Loucy (cell line): ENCODE data around the gene APLP1.
"Not testable (repeated sequence)": the region's sequence is repeated elsewhere in the genome, so short reads cannot be mapped to it uniquely, and the experiment has no call there.

ENCODE experiments used
- H2AFZ ChIP-seq: fragments of 200-600 bp; sonication (generic); 2 replicates; pipeline ENCODE4 v1.6.0; 2016; ENCODE audit warnings: antibody characterized with exemption, mild to moderate bottlenecking, low read length, moderate library complexity
- H3F3A ChIP-seq: fragments of 200-600 bp; 2 replicates; pipeline ENCODE4 v1.6.0; 2016; ENCODE audit warnings: antibody characterized with exemption, low read depth, mild to moderate bottlenecking
- H3K27me3 ChIP-seq: fragments of 200-600 bp; sonication (generic); 2 replicates; pipeline ENCODE4 v1.6.1; 2014; ENCODE audit warnings: low read length, mild to moderate bottlenecking; ENCODE audit not compliant: insufficient read depth, poor library complexity, severe bottlenecking
- H3K36me3 ChIP-seq: fragments of 200-600 bp; sonication (generic); 2 replicates; pipeline ENCODE4 v1.6.1; 2016; ENCODE audit warnings: low read length; ENCODE audit not compliant: insufficient read depth
- H3K4me1 ChIP-seq: fragments of 200-600 bp; sonication (generic); 2 replicates; pipeline ENCODE4 v1.5.1; 2014; ENCODE audit warnings: low read length, mild to moderate bottlenecking; ENCODE audit not compliant: insufficient read depth, poor library complexity, severe bottlenecking
- H3K4me2 ChIP-seq: fragments of 200-600 bp; sonication (generic); 2 replicates; pipeline ENCODE4 v1.6.0; 2014; ENCODE audit warnings: antibody characterized with exemption, low read length, low read depth, mild to moderate bottlenecking; ENCODE audit not compliant: poor library complexity, severe bottlenecking
- H3K4me3 ChIP-seq: fragments of 200-600 bp; sonication (generic); 2 replicates; pipeline ENCODE4 v1.5.1; 2014; ENCODE audit warnings: low read length, mild to moderate bottlenecking, mixed read lengths; ENCODE audit not compliant: poor library complexity, severe bottlenecking
- H3K79me2 ChIP-seq: fragments of 200-600 bp; sonication (generic); 2 replicates; pipeline ENCODE4 v1.6.1; 2014; ENCODE audit warnings: low read length; ENCODE audit not compliant: insufficient read depth
- H3K9ac ChIP-seq: fragments of 200-600 bp; sonication (generic); 2 replicates; pipeline ENCODE4 v1.6.0; 2014; ENCODE audit warnings: mild to moderate bottlenecking, low read depth, low read length, moderate library complexity; ENCODE audit not compliant: poor library complexity, severe bottlenecking
- H3K9me2 ChIP-seq: fragments of 200-600 bp; sonication (generic); replicated peaks from 2 replicates; pipeline ENCODE4 v1.6.1; 2016; ENCODE audit warnings: low read depth, low read length, mixed read lengths
- H3K9me3 ChIP-seq: fragments of 200-600 bp; sonication (generic); 2 replicates; pipeline ENCODE4 v1.6.1; 2014; ENCODE audit warnings: mild to moderate bottlenecking, antibody characterized with exemption, low read length, low read depth; ENCODE audit not compliant: insufficient read depth
- H4K20me1 ChIP-seq: fragments of 200-600 bp; sonication (generic); 2 replicates; pipeline ENCODE4 v1.6.0; 2014; ENCODE audit warnings: antibody characterized with exemption, low read length, mild to moderate bottlenecking; ENCODE audit not compliant: insufficient read depth, poor library complexity, severe bottlenecking
- EZH2phosphoT487 ChIP-seq: fragments of 200-600 bp; IDR thresholded peaks from 2 replicates; pipeline ENCODE4 v1.6.1; 2018; ENCODE audit warnings: antibody characterized with exemption, mild to moderate bottlenecking, moderate library complexity, borderline replicate concordance
- TF ChIP-seq, protein P1 (sequence below): fragments of 200-600 bp; sonication (generic); conservative IDR thresholded peaks from 2 replicates; pipeline ENCODE4 v1.5.1; 2014; ENCODE audit warnings: mild to moderate bottlenecking, antibody characterized with exemption, low read length

APLP1 gene

DNA sequence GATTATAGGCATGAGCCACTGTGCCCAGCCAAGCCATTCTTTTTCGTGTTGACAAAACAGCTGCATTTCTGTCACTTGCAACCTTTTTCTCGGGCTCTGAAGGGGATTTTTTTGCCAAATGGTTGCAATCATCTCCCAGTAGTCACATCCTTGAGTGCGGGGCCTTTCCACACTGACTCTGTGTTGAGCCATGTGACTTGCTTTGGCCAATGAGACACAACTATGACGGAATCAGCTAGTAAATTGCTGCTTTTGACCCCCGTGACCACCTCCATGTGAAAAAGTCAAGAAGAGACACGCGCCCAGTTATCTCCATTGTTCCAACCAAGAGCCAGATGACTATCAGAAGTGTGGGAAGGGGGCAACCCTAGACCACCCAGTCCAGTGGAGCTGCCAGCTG lies 34.4 kb upstream of the APLP1 start:
- no peak overlapping the region for H2AFZ ChIP-seq
- TF ChIP-seq EZH2phosphoT487, result no peak
- TF ChIP-seq, protein P1, sequence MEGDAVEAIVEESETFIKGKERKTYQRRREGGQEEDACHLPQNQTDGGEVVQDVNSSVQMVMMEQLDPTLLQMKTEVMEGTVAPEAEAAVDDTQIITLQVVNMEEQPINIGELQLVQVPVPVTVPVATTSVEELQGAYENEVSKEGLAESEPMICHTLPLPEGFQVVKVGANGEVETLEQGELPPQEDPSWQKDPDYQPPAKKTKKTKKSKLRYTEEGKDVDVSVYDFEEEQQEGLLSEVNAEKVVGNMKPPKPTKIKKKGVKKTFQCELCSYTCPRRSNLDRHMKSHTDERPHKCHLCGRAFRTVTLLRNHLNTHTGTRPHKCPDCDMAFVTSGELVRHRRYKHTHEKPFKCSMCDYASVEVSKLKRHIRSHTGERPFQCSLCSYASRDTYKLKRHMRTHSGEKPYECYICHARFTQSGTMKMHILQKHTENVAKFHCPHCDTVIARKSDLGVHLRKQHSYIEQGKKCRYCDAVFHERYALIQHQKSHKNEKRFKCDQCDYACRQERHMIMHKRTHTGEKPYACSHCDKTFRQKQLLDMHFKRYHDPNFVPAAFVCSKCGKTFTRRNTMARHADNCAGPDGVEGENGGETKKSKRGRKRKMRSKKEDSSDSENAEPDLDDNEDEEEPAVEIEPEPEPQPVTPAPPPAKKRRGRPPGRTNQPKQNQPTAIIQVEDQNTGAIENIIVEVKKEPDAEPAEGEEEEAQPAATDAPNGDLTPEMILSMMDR, result no peak

GRCh38 chr19:35836096-35836495 lies 32.3 kb upstream of the APLP1 start:
- not testable (repeated sequence) for H3K9me3 ChIP-seq, H3K79me2 ChIP-seq, H3K9ac ChIP-seq, H3K4me2 ChIP-seq, H3K27me3 ChIP-seq, H3F3A ChIP-seq, H3K9me2 ChIP-seq, H2AFZ ChIP-seq, H3K4me1 ChIP-seq, H3K4me3 ChIP-seq, H3K36me3 ChIP-seq, H4K20me1 ChIP-seq

More for the DNA sequence above, 34.4 kb upstream of the APLP1 start:
- no peak overlapping the region for H3K4me3 ChIP-seq
- no peak overlapping the region for H3K4me2 ChIP-seq
- no peaks in the 10 kb centered on the region for H3K9me2 ChIP-seq
- no peaks in the 10 kb centered on the region for H3K79me2 ChIP-seq
- no peaks in the 10 kb centered on the region for H4K20me1 ChIP-seq
- H3F3A ChIP-seq, result no peaks in the 10 kb centered on the region
- H3K4me1 ChIP-seq, result no peaks in the 10 kb centered on the region
- H3K9me3 ChIP-seq, result no peaks in the 10 kb centered on the region
- no peak overlapping the region for H3K9ac ChIP-seq
- no peaks in the 10 kb centered on the region for H3K36me3 ChIP-seq
- no peaks in the 10 kb centered on the region for H3K27me3 ChIP-seq

GRCh38 chr19:35841961-35842595 lies 26.3 kb upstream of the APLP1 start:
- no peaks in the 10 kb centered on the region for H3K4me1 ChIP-seq
- H4K20me1 ChIP-seq, result no peaks in the 10 kb centered on the region
- TF ChIP-seq, protein P1, result no peak
- no peak for TF ChIP-seq EZH2phosphoT487
- no peaks in the 10 kb centered on the region for H3F3A ChIP-seq
- no peaks in the 10 kb centered on the region for H3K9me2 ChIP-seq
- no peaks in the 10 kb centered on the region for H3K9me3 ChIP-seq
- H3K4me3 ChIP-seq, result no peak overlapping the region
- H3K27me3 ChIP-seq, result no peaks in the 10 kb centered on the region
- no peaks in the 10 kb centered on the region for H3K36me3 ChIP-seq
- no peaks in the 10 kb centered on the region for H3K79me2 ChIP-seq
- no peak overlapping the region for H3K9ac ChIP-seq
- no peak overlapping the region for H2AFZ ChIP-seq
- H3K4me2 ChIP-seq, result no peak overlapping the region

GRCh38 chr19:35842666-35843272 lies 25.6 kb upstream of the APLP1 start:
- no peaks in the 10 kb centered on the region for H3K27me3 ChIP-seq
- no peak overlapping the region for H3K4me2 ChIP-seq
- no peak for TF ChIP-seq EZH2phosphoT487
- TF ChIP-seq, protein P1, result no peak
- no peak overlapping the region for H2AFZ ChIP-seq
- no peaks in the 10 kb centered on the region for H3K9me3 ChIP-seq
- H3K9ac ChIP-seq, result no peak overlapping the region
- no peaks in the 10 kb centered on the region for H3K4me1 ChIP-seq
- no peaks in the 10 kb centered on the region for H4K20me1 ChIP-seq
- no peaks in the 10 kb centered on the region for H3K79me2 ChIP-seq
- no peak overlapping the region for H3K4me3 ChIP-seq
- no peaks in the 10 kb centered on the region for H3K9me2 ChIP-seq
- no peaks in the 10 kb centered on the region for H3K36me3 ChIP-seq
- no peaks in the 10 kb centered on the region for H3F3A ChIP-seq
